T-helper 17 cell (primary cell): ENCODE measurements around the gene DNAI2. TPM values are rescaled to one million over a fixed set of nuclear protein-coding genes. Genes with fewer than 3 reads are reported as not detected.

Experiments used
- ATAC-seq: fragments of 150-1000 bp; cut with Tn5 transposase; 2 replicates; pipeline ENCODE4 v1.10.0; 2021; ENCODE audit warnings: mild to moderate bottlenecking, moderate library complexity
- DNase-seq, 3 donors: peaks; one replicate each; pipeline versions ENCODE4 v3.0.0 to v3.0.0-alpha.2; 2020 to 2021
- H3K9me3 ChIP-seq: one replicate; pipeline ENCODE4 v1.7.0; 2013; ENCODE audit warnings: low read length, mild to moderate bottlenecking; ENCODE audit not compliant: control insufficient read depth, poor library complexity, severe bottlenecking
- H3K27ac Mint-ChIP-seq: one replicate; pipeline ENCODE4 v1.8.0; 2022; ENCODE audit warnings: mild to moderate bottlenecking, moderate library complexity, mixed read lengths
- H3K27me3 Mint-ChIP-seq: one replicate; pipeline ENCODE4 v1.8.0; 2022; ENCODE audit warnings: mixed read lengths
- H3K36me3 Mint-ChIP-seq: one replicate; pipeline ENCODE4 v1.8.0; 2022; ENCODE audit warnings: low read depth, mixed read lengths
- H3K4me1 Mint-ChIP-seq: one replicate; pipeline ENCODE4 v1.8.0; 2022; ENCODE audit warnings: mild to moderate bottlenecking, mixed read lengths
- H3K4me3 Mint-ChIP-seq: one replicate; pipeline ENCODE4 v1.8.0; 2022; ENCODE audit warnings: mild to moderate bottlenecking, moderate library complexity, mixed read lengths
- total RNA-seq, 4 donors: library from RNA in 2 of 4; stranded (reverse) in 2 of 4; gene quantifications; one replicate each; pipeline ENCODE4 v1.2.3 and lab custom pipeline; 2022 to 2026

DNAI2 gene
- total RNA-seq, 2 donors from 2014 or later, result 4.1 to 4.2 TPM

- no peaks in the 10 kb centered on the region for H3K9me3 ChIP-seq
- H3K36me3 Mint-ChIP-seq, result no peaks in the 10 kb centered on the region
- ATAC-seq (no peak), DNase-seq (no peak)
- no peak overlapping the region for H3K27ac Mint-ChIP-seq
- H3K4me3 Mint-ChIP-seq, result no peak overlapping the region
- peaks cover 43% of the 10 kb centered on the region for H3K27me3 Mint-ChIP-seq
- peaks cover 2% of the 10 kb centered on the region for H3K4me1 Mint-ChIP-seq
Measured at GRCh38 chr17:74362069-74362405, 88.0 kb downstream of the DNAI2 start.

- Mint-ChIP-seq H3K27ac (no peak overlapping the region), H3K36me3 (no peaks in the 10 kb centered on the region), H3K27me3 (peaks cover 45% of the 10 kb centered on the region), H3K4me1 (peaks cover 2% of the 10 kb centered on the region), H3K4me3 (no peak overlapping the region)
- ATAC-seq (no peak), DNase-seq (no peak)
- no peaks in the 10 kb centered on the region for H3K9me3 ChIP-seq
Measured at GRCh38 chr17:74362810-74363498, 88.9 kb downstream of the DNAI2 start.

Other genes with a start within 250 kb of the DNAI2 start
- 1,000 to 10,000 TPM; 1,542 to 1,684 TPM for gene RPL38, start 70.6 kb upstream of the DNAI2 start, total RNA-seq
- 10 to 100 TPM; 19.8 to 23.2 TPM for gene TTYH2, start 60.7 kb upstream of the DNAI2 start, total RNA-seq
- 1 to 10 TPM; 2.3 to 2.8 TPM for gene KIF19, start 52.0 kb downstream of the DNAI2 start, total RNA-seq
- gene BTBD17, start 87.6 kb downstream of the DNAI2 start, total RNA-seq, result not detected
- not detected for gene GPR142, start 93.3 kb downstream of the DNAI2 start, total RNA-seq
- gene GPRC5C, start 157.9 kb downstream of the DNAI2 start, total RNA-seq, result under 1 TPM in 1 of 2 donors, not detected in 1; 0.18 TPM
- gene CD300A, start 192.4 kb downstream of the DNAI2 start, total RNA-seq, result 1 to 10 TPM; 2.4 to 9.6 TPM